K562 (cell line): ENCODE results near the gene GYS1. TPM values are rescaled to one million over a fixed set of nuclear protein-coding genes. Genes with fewer than 3 reads are reported as not detected.

Experiments used
- BMI1 ChIP-seq: fragments of 150-350 bp; IDR thresholded peaks from 2 replicates; pipeline ENCODE4 v1.6.1; 2014; ENCODE audit warnings: low read length
- BRF1 ChIP-seq: IDR thresholded peaks from 3 replicates; pipeline ENCODE4 v1.6.1; 2011; ENCODE audit warnings: borderline replicate concordance, mild to moderate bottlenecking; ENCODE audit not compliant: insufficient read length; ENCODE audit errors: extremely low read depth
- FUS ChIP-seq: fragments of 200-400 bp; formaldehyde crosslinking; optimal IDR thresholded peaks from 2 replicates; pipeline ENCODE3; 2017; ENCODE audit warnings: low read depth, low read length
- GABPB1 ChIP-seq: sonication (generic); formaldehyde crosslinking; IDR thresholded peaks from 2 replicates; pipeline ENCODE4 v1.8.0; 2022; ENCODE audit warnings: mild to moderate bottlenecking, missing genetic modification reagents
- HDAC1 ChIP-seq, 2 experiments: fragments of 450-650 bp; IDR thresholded peaks; 2 replicates each; pipeline ENCODE4 v1.6.1; 2016 to 2017; ENCODE audit warnings: inconsistent platforms in 1 of 2, mild to moderate bottlenecking in 1 of 2, moderate library complexity in 1 of 2
- HDAC8 ChIP-seq: fragments of 450-650 bp; IDR thresholded peaks from 2 replicates; pipeline ENCODE4 v1.6.1; 2016; ENCODE audit warnings: mild to moderate bottlenecking, missing genetic modification characterization, moderate library complexity, missing compliant biosample characterization
- HINFP ChIP-seq: fragments of 450-650 bp; conservative IDR thresholded peaks from 2 replicates; pipeline ENCODE4 v1.6.1; 2016; ENCODE audit warnings: missing genetic modification characterization, low read depth, mild to moderate bottlenecking, control low read depth, missing compliant biosample characterization
- JUND ChIP-seq, 2 experiments: IDR thresholded peaks; 2 replicates in 1 of 2; 3 replicates in 1 of 2; pipeline ENCODE4 v1.6.1; 2011; ENCODE audit warnings: borderline replicate concordance in 2 of 2, low read depth in 2 of 2, low read length in 2 of 2, improper control_type of control experiment in 1 of 2, missing biosample characterization in 1 of 2, missing genetic modification characterization in 1 of 2, missing genetic modification reagents in 1 of 2
- PRDM10 ChIP-seq: fragments of 450-650 bp; IDR thresholded peaks from 2 replicates; pipeline ENCODE4 v1.6.1; 2018; ENCODE audit not compliant: partially characterized antibody
- SAFB2 ChIP-seq: fragments of 200-400 bp; formaldehyde crosslinking; IDR thresholded peaks from 2 replicates; pipeline ENCODE4 v1.6.1; 2018; ENCODE audit warnings: borderline replicate concordance, low read length, low read depth, moderate library complexity; ENCODE audit not compliant: severe bottlenecking
- ZFP1 ChIP-seq: fragments of 450-650 bp; formaldehyde crosslinking; IDR thresholded peaks from 2 replicates; pipeline ENCODE4 v1.4.0; 2020; ENCODE audit warnings: mild to moderate bottlenecking, mixed read lengths
- ZNF165 ChIP-seq: fragments of 250-450 bp; sonication (Bioruptor Pico); IDR thresholded peaks from 2 replicates; pipeline ENCODE4 v1.4.0; 2020; ENCODE audit warnings: borderline replicate concordance
- ZNF224 ChIP-seq: sonication (generic); formaldehyde crosslinking; IDR thresholded peaks from 2 replicates; pipeline ENCODE4 v1.8.0; 2022; ENCODE audit warnings: mild to moderate bottlenecking, missing genetic modification reagents
- ZNF282 ChIP-seq: sonication (generic); formaldehyde crosslinking; IDR thresholded peaks from 2 replicates; pipeline ENCODE4 v1.8.1; 2023; ENCODE audit warnings: missing genetic modification reagents
- ZNF444 ChIP-seq: fragments of 250-450 bp; sonication (Bioruptor Pico); IDR thresholded peaks from 2 replicates; pipeline ENCODE4 v1.4.0; 2020; ENCODE audit warnings: mild to moderate bottlenecking, moderate library complexity
- ZNF57 ChIP-seq: fragments of 450-650 bp; formaldehyde crosslinking; IDR thresholded peaks from 2 replicates; pipeline ENCODE4 v1.4.0; 2020; ENCODE audit warnings: mild to moderate bottlenecking, moderate library complexity
- ZNF592 ChIP-seq: fragments of 450-650 bp; IDR thresholded peaks from 2 replicates; pipeline ENCODE4 v1.6.1; 2017; ENCODE audit warnings: antibody characterized with exemption, mild to moderate bottlenecking
- ZNF77 ChIP-seq: fragments of 250-450 bp; sonication (Bioruptor Pico); IDR thresholded peaks from 2 replicates; pipeline ENCODE4 v1.5.0; 2020
- polyA plus RNA-seq, 8 experiments: library from polyadenylated mRNA; depleted of rRNA in 4 of 8; stranded (reverse) in 5 of 8; unstranded in 3 of 8; fragments of >200 nt; fragmentation: Nextera tagmentation in 2 of 8; fragmentation: Illumina TruSeq in 1 of 8; extraction: Ambion mirVana in 2 of 8; extraction: Trizol in 1 of 8; gene quantifications; 2 replicates each; pipeline versions ENCODE4 v1.2.1 to v1.2.3, GENCODE V29; 2011 to 2014; ENCODE audit warnings: inconsistent platforms in 1 of 8, missing spikeins in 1 of 8
- total RNA-seq, 7 experiments: library from RNA; depleted of rRNA in 6 of 7; stranded (reverse); fragments of >200 nt in 6 of 7; fragmentation: Illumina TruSeq in 2 of 7; extraction: Trizol in 2 of 7; gene quantifications; 2 replicates each; pipeline versions ENCODE4 v1.2.1 to v1.2.3, GENCODE V29; 2011 to 2021; ENCODE audit warnings: low replicate concordance in 1 of 7

GYS1 gene
- total and polyA plus RNA-seq, 9 of the 15 experiments (the other 6 are each of a cell fraction or from before 2014, with no cell fraction given), result 1.9 to 31.1 (median 15.2) TPM

DNA sequence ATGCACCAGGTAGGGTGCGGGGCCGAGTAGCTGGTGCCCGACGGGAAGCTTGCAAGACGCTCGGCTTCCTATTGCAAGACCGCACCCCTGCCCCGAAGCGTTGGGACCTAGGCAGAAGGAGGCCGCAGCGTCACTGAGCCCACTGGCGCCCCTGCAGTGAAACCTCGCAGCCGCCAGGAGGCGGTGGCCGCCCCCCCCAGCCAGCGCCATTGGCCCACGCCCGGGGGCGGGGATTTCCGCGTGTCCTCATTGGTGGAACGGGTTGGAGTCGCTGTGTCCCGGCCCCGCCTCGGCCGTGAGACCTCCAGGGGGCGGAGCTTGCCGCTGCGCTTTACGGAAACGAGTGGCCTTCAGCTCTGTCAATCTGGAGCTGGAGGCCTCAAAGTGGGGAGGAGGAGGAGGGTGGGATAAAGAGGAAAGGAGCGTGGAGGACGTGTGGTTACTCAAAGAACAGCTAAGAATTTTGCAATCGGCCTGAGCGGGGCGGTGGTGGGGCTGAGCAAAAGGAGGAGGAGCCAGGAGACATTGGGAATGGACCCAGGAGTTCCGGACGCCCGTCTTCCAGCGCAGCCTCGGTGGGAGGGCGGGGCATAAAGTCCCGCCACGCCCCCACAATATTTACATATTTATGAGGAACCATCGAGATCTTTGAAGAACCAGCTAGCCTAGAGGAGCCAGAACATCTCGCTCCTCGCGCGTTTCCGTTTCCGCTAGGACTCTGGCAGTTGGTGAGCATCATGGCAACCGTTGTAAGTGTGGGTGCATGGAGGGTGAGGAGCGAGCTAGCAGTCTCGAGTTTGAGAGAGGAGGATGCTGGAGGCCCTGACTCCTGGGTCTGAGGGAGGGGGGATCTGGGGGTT, at the start of gene GYS1, which contains the start of gene RUVBL2 (continued):
- no peak for TF ChIP-seq ZNF592
- TF ChIP-seq JUND (IDR thresholded peaks at IDR 0.05; ENCODE audit: borderline replicate concordance, low read depth, low read length), result peak; percentile 53
- TF ChIP-seq JUND (tag; IDR thresholded peaks at IDR 0.05; ENCODE audit: borderline replicate concordance, low read depth, low read length), result no peak; the same call in 2 of the 3 replicates
- no peak for TF ChIP-seq SAFB2
- no peak for TF ChIP-seq HDAC8 (tag)
- peak; percentile 97 for TF ChIP-seq PRDM10
- no peak for TF ChIP-seq ZNF165
- TF ChIP-seq ZNF224 (CRISPR knock-in tag), result no peak
- no peak for TF ChIP-seq BRF1
- TF ChIP-seq FUS, result no peak
- peak; percentile 93 for TF ChIP-seq GABPB1 (CRISPR knock-in tag)
- TF ChIP-seq ZNF282 (CRISPR knock-in tag), result no peak
- no peak for TF ChIP-seq ZNF444 (CRISPR knock-in tag)
- no peak for TF ChIP-seq ZNF57 (CRISPR knock-in tag)
- no peak for TF ChIP-seq ZFP1 (CRISPR knock-in tag)
- no peak for TF ChIP-seq ZNF77 (CRISPR knock-in tag)
- TF ChIP-seq HINFP, result no peak
- peak in 1 of 2 experiments; percentile 92; a peak in 2 of 4 replicates for TF ChIP-seq HDAC1 (IDR thresholded peaks at IDR 0.05)
- TF ChIP-seq BMI1, result no peak
